HG03558 (cell line): ENCODE results near the gene CLIC3.

Experiments
- ATAC-seq: cut with Tn5 transposase; IDR thresholded peaks from one replicate; pipeline ENCODE4 v1.9.1; 2021; ENCODE audit warnings: moderate number of reproducible peaks; ENCODE audit not compliant: unreplicated experiment; ENCODE audit errors: extremely low read depth

CLIC3 gene

GRCh38 chr9:136955943-136956335 is 40.4 kb downstream of the CLIC3 start:
- ATAC-seq: no peak

- no peak for ATAC-seq
Observed at GRCh38 chr9:136955202-136955942, 41.0 kb downstream of the CLIC3 start.

GRCh38 chr9:136954270-136955083 is 41.9 kb downstream of the CLIC3 start:
- ATAC-seq: no peak

- ATAC-seq: no peak
Observed at GRCh38 chr9:136953771-136954269, 42.5 kb downstream of the CLIC3 start.

- no peak for ATAC-seq
Observed at GRCh38 chr9:136952876-136953770, 43.2 kb downstream of the CLIC3 start.

GRCh38 chr9:136952321-136952850 is 44.0 kb downstream of the CLIC3 start:
- no peak for ATAC-seq

GRCh38 chr9:136951541-136952320 is 44.6 kb downstream of the CLIC3 start, which contains the start of gene LCN12:
Gene LCN12 (plus strand): TSS chr9:136952273. CDS start chr9:136952328, 55 bp downstream.
- no peak for ATAC-seq

GRCh38 chr9:136950656-136951276 is 45.6 kb downstream of the CLIC3 start:
- ATAC-seq: no peak

GRCh38 chr9:136949817-136950655 is 46.3 kb downstream of the CLIC3 start:
- peak; percentile 51 for ATAC-seq

- ATAC-seq: no peak
Observed at GRCh38 chr9:136949239-136949816, 47.0 kb downstream of the CLIC3 start.

GRCh38 chr9:136947955-136948510 is 48.3 kb downstream of the CLIC3 start:
- no peak for ATAC-seq

- no peak for ATAC-seq
Observed at GRCh38 chr9:136947028-136947891, 49.1 kb downstream of the CLIC3 start.

- no peak for ATAC-seq
Observed at GRCh38 chr9:136946228-136947027, 49.9 kb downstream of the CLIC3 start.

- no peak for ATAC-seq
Observed at GRCh38 chr9:136945333-136946227, 50.8 kb downstream of the CLIC3 start.
